Neural progenitor cell (in vitro differentiated cells): ENCODE results near the gene CCDC80.

ENCODE experiments used
- CTCF ChIP-seq: fragments of 200-600 bp; sonication (generic); IDR thresholded peaks from 2 replicates; pipeline ENCODE4 v1.5.1; 2017; ENCODE audit warnings: antibody characterized with exemption, mild to moderate bottlenecking
- EZH2 ChIP-seq: fragments of 200-600 bp; sonication (generic); IDR thresholded peaks from 2 replicates; pipeline ENCODE4 v1.6.1; 2017; ENCODE audit warnings: antibody characterized with exemption, mild to moderate bottlenecking, moderate library complexity
- EZH2phosphoT487 ChIP-seq: fragments of 200-600 bp; sonication (generic); IDR thresholded peaks from 2 replicates; pipeline ENCODE4 v1.6.1; 2017; ENCODE audit warnings: antibody characterized with exemption

GRCh38 chr3:112635674-112636073 lies 5.3 kb downstream of the CCDC80 start:
- TF ChIP-seq EZH2 (no peak), CTCF (no peak), EZH2phosphoT487 (no peak)
